SK-N-SH (cell line): ENCODE measurements around the gene STT3B. TPM values are rescaled to one million over a fixed set of nuclear protein-coding genes. Genes with fewer than 3 reads are reported as not detected.

Experiments used
- CTCF ChIA-PET: fragments of 300-600, 350-600 bp; formaldehyde crosslinking; extraction: SDS; loops from one replicate; lab custom pipeline; 2021; lab: Yijun Ruan, JAX
- POLR2A ChIA-PET: fragments of 350-600 bp; sonication (Branson Sonifier 250); formaldehyde crosslinking; extraction: SDS; loops from one replicate; lab custom pipeline; 2020; ENCODE audit warnings: antibody characterized with exemption, inconsistent platforms; lab: Yijun Ruan, JAX
- DNase-seq: peaks from one replicate; pipeline ENCODE4 v3.0.0; 2012
- H2AFZ ChIP-seq: fragments of 200-600 bp; sonication (generic); 2 replicates; pipeline ENCODE4 v1.8.1; 2016; ENCODE audit warnings: antibody characterized with exemption, mild to moderate bottlenecking, low read depth
- H3F3A ChIP-seq: fragments of 200-600 bp; sonication (generic); replicated peaks from 2 replicates; pipeline ENCODE3; 2016; ENCODE audit warnings: antibody characterized with exemption, mild to moderate bottlenecking; ENCODE audit not compliant: insufficient read depth
- H3K27ac ChIP-seq, 2 experiments: fragments of 200-500 bp in 1 of 2; fragments of 200-600 bp in 1 of 2; sonication (Bioruptor generic) in 1 of 2; sonication (generic), shearing (Covaris generic) in 1 of 2; 2 replicates each; pipeline versions ENCODE4 v1.5.1 to v1.6.1; 2014 to 2016; ENCODE audit warnings: low read depth in 2 of 2, inconsistent platforms in 1 of 2, low read length in 1 of 2, mild to moderate bottlenecking in 1 of 2, mixed read lengths in 1 of 2
- H3K27me3 ChIP-seq: fragments of 200-600 bp; sonication (generic), shearing (Covaris generic); 2 replicates; pipeline ENCODE4 v1.6.1; 2016; ENCODE audit warnings: mixed run types; ENCODE audit not compliant: insufficient read depth
- H3K36me3 ChIP-seq, 2 experiments: fragments of 200-500 bp in 1 of 2; fragments of 200-600 bp in 1 of 2; sonication (Bioruptor generic) in 1 of 2; sonication (generic) in 1 of 2; replicated peaks in 1 of 2; 2 replicates each; pipeline versions ENCODE3 to v1.5.1; 2014 to 2016; ENCODE audit warnings: low read length in 1 of 2, mild to moderate bottlenecking in 1 of 2; ENCODE audit not compliant: insufficient read depth in 2 of 2, control insufficient read depth in 1 of 2
- H3K4me1 ChIP-seq, 2 experiments: fragments of 200-500 bp in 1 of 2; fragments of 200-600 bp in 1 of 2; sonication (Bioruptor generic) in 1 of 2; sonication (generic), shearing (Covaris generic) in 1 of 2; 2 replicates each; pipeline versions ENCODE4 v1.5.1 to v1.6.1; 2014 to 2016; ENCODE audit warnings: low read depth in 1 of 2, low read length in 1 of 2, mixed run types in 1 of 2; ENCODE audit not compliant: insufficient read depth in 2 of 2, control insufficient read depth in 1 of 2
- H3K4me2 ChIP-seq: fragments of 200-600 bp; sonication (generic), shearing (Covaris generic); 2 replicates; pipeline ENCODE4 v1.6.1; 2017; ENCODE audit warnings: mixed run types
- H3K4me3 ChIP-seq, 2 experiments: fragments of 200-500 bp in 1 of 2; fragments of 200-600 bp in 1 of 2; sonication (Bioruptor generic) in 1 of 2; sonication (generic), shearing (Covaris generic) in 1 of 2; 2 replicates each; pipeline versions ENCODE4 v1.5.1 to v1.8.1; 2014 to 2016; ENCODE audit warnings: low read depth in 2 of 2, inconsistent platforms in 1 of 2, low read length in 1 of 2, mild to moderate bottlenecking in 1 of 2, mixed read lengths in 1 of 2, moderate library complexity in 1 of 2
- H3K79me2 ChIP-seq: fragments of 200-600 bp; sonication (generic); 2 replicates; pipeline ENCODE4 v1.8.1; 2017; ENCODE audit warnings: mild to moderate bottlenecking; ENCODE audit not compliant: insufficient read depth
- H3K9ac ChIP-seq: fragments of 200-600 bp; sonication (generic); 2 replicates; pipeline ENCODE4 v1.6.1; 2017; ENCODE audit warnings: mixed run types
- H3K9me2 ChIP-seq: fragments of 200-600 bp; sonication (generic); 2 replicates; pipeline ENCODE4 v1.6.1; 2017; ENCODE audit warnings: mixed run types
- H3K9me3 ChIP-seq: fragments of 200-600 bp; sonication (generic); 2 replicates; pipeline ENCODE4 v1.6.1; 2017; ENCODE audit warnings: mixed run types, mild to moderate bottlenecking, moderate library complexity
- H4K20me1 ChIP-seq: fragments of 200-600 bp; sonication (generic); 2 replicates; pipeline ENCODE4 v1.6.1; 2017; ENCODE audit warnings: mild to moderate bottlenecking, mixed run types; ENCODE audit not compliant: insufficient read depth
- FOSL2 ChIP-seq: IDR thresholded peaks from 2 replicates; pipeline ENCODE4 v1.4.0; 2012; ENCODE audit warnings: low read depth, mild to moderate bottlenecking, moderate library complexity, borderline replicate concordance
- FOXM1 ChIP-seq: IDR thresholded peaks from 2 replicates; pipeline ENCODE4 v1.4.0; 2012; ENCODE audit warnings: low read depth, mild to moderate bottlenecking
- GABPA ChIP-seq: IDR thresholded peaks from 2 replicates; pipeline ENCODE4 v1.4.0; 2012; ENCODE audit warnings: low read depth, mild to moderate bottlenecking
- GATA2 ChIP-seq: sonication (generic); formaldehyde crosslinking; IDR thresholded peaks from 2 replicates; pipeline ENCODE4 v1.5.0; 2020; ENCODE audit warnings: mild to moderate bottlenecking, missing genetic modification reagents
- MEF2A ChIP-seq: IDR thresholded peaks from 2 replicates; pipeline ENCODE4 v1.4.0; 2012; ENCODE audit warnings: low read depth, borderline replicate concordance
- NFIC ChIP-seq: IDR thresholded peaks from 2 replicates; pipeline ENCODE4 v1.4.0; 2012; ENCODE audit warnings: borderline replicate concordance
- NRF1 ChIP-seq: IDR thresholded peaks from 2 replicates; pipeline ENCODE4 v1.6.1; 2012; ENCODE audit warnings: low read depth, mild to moderate bottlenecking, low read length
- POLR2AphosphoS5 ChIP-seq: IDR thresholded peaks from 2 replicates; pipeline ENCODE4 v1.6.1; 2012; ENCODE audit warnings: low read depth, low read length
- RCOR1 ChIP-seq: fragments of 150-350 bp; IDR thresholded peaks from 2 replicates; pipeline ENCODE4 v1.6.1; 2017; ENCODE audit warnings: antibody characterized with exemption, low read length
- RXRA ChIP-seq: IDR thresholded peaks from 2 replicates; pipeline ENCODE4 v1.4.0; 2012; ENCODE audit warnings: low read depth, mild to moderate bottlenecking, borderline replicate concordance
- SIN3A ChIP-seq: IDR thresholded peaks from 2 replicates; pipeline ENCODE4 v1.6.1; 2012; ENCODE audit warnings: low read depth, mild to moderate bottlenecking, low read length, moderate library complexity, borderline replicate concordance
- SMC3 ChIP-seq: IDR thresholded peaks from 2 replicates; pipeline ENCODE4 v1.6.1; 2012; ENCODE audit warnings: low read depth, low read length, improper control_type of control experiment
- TAF1 ChIP-seq: IDR thresholded peaks from 2 replicates; pipeline ENCODE4 v1.6.1; 2012; ENCODE audit warnings: low read depth, mild to moderate bottlenecking, low read length, moderate library complexity, borderline replicate concordance
- YY1 ChIP-seq: IDR thresholded peaks from 2 replicates; pipeline ENCODE4 v1.4.0; 2012; ENCODE audit warnings: low read depth, mild to moderate bottlenecking
- whole genome bisulfite sequencing: methylation state at CpG from one replicate; pipeline ENCODE4 v1.1.6; 2017; ENCODE audit warnings: low lambda C conversion rate; 5-methylcytosine and 5-hydroxymethylcytosine counted together
- polyA plus RNA-seq, 3 experiments: library from polyadenylated mRNA; depleted of rRNA; stranded (reverse); fragments of >200 nt; gene quantifications; 2 replicates each; pipeline ENCODE4 v1.2.3, GENCODE V29; 2012
- TF ChIP-seq, protein P1 (sequence below): fragments of 200-600 bp; sonication (generic); IDR thresholded peaks from 2 replicates; pipeline ENCODE4 v1.6.1; 2017; ENCODE audit warnings: antibody characterized with exemption, mild to moderate bottlenecking, moderate library complexity
- TF ChIP-seq, protein P2 (sequence below): IDR thresholded peaks from 2 replicates; pipeline ENCODE4 v1.4.0; 2012; ENCODE audit warnings: low read depth
- TF ChIP-seq, protein P3 (sequence below): IDR thresholded peaks from 2 replicates; pipeline ENCODE4 v1.6.1; 2012; ENCODE audit warnings: mild to moderate bottlenecking, low read depth, low read length, moderate library complexity
- TF ChIP-seq, protein P4 (sequence below): fragments of 150-350 bp; IDR thresholded peaks from 2 replicates; pipeline ENCODE4 v1.6.1; 2017; ENCODE audit warnings: antibody characterized with exemption, low read length, low read depth, borderline replicate concordance

Gene STT3B
- polyA plus RNA-seq, 1 of the 3 experiments (the other 2 are of a cell fraction) = 27.9 TPM

DNA sequence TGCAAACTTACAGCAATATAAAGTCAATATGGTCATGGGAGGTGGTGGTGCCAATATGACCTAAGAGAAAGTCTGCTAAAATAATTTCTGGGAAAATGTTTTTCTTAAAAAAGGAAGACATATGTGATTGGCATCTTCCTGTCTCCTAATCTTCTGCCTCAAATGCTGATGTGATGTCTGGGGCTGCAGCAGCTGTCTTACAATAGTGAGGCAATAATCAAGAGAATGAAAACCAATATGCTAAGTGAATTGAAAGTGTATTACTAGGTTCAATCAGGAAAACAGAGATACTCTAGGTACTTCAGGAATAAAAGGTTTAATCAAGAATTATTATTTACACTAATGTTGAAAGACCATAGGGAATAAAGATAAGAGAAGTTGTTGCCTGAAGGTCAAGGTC is 7.2 kb upstream of the STT3B start:
- Histone ChIP-seq H3K4me1 (no peaks in the 10 kb centered on the region; a peak in 2 of 4 replicates), H3K9me2 (no peaks in the 10 kb centered on the region), H3K36me3 (no peaks in the 10 kb centered on the region), H3K27me3 (no peaks in the 10 kb centered on the region), H3K27ac (no peak overlapping the region), H3K9me3 (no peaks in the 10 kb centered on the region), H4K20me1 (no peaks in the 10 kb centered on the region), H2AFZ (no peak overlapping the region), H3F3A (no peaks in the 10 kb centered on the region), H3K79me2 (no peaks in the 10 kb centered on the region), H3K4me3 (no peak overlapping the region), H3K4me2 (no peak overlapping the region), H3K9ac (no peak overlapping the region)
- TF ChIP-seq, protein P1, sequence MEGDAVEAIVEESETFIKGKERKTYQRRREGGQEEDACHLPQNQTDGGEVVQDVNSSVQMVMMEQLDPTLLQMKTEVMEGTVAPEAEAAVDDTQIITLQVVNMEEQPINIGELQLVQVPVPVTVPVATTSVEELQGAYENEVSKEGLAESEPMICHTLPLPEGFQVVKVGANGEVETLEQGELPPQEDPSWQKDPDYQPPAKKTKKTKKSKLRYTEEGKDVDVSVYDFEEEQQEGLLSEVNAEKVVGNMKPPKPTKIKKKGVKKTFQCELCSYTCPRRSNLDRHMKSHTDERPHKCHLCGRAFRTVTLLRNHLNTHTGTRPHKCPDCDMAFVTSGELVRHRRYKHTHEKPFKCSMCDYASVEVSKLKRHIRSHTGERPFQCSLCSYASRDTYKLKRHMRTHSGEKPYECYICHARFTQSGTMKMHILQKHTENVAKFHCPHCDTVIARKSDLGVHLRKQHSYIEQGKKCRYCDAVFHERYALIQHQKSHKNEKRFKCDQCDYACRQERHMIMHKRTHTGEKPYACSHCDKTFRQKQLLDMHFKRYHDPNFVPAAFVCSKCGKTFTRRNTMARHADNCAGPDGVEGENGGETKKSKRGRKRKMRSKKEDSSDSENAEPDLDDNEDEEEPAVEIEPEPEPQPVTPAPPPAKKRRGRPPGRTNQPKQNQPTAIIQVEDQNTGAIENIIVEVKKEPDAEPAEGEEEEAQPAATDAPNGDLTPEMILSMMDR = no peak
- TF ChIP-seq FOXM1 = no peak
- ChIA-PET POLR2A (no interaction called here), CTCF (no interaction called here)
- DNase-seq = no peak

DNA sequence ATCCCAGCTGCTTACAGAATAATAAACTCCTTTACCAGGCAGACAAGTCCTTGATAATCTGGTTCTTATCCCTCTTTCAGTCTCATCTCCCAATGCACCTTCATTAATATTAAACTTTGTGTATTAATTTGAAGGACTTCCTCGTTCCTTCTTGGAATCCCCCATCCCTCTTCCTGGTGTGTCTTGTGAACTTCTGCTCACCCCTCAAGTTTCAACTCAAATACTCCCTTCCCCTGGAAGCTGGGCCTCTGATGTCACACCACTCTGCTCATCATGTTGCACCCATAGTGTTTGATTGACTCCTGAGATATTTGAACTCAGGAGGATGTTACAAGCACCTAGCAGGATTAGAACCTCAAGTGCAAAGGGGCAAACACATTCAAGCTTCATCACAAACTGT is 3.3 kb upstream of the STT3B start:
- Histone ChIP-seq H3F3A (peaks cover 3% of the 10 kb centered on the region), H3K36me3 (no peaks in the 10 kb centered on the region), H3K27ac (no peak overlapping the region), H3K4me1 (peaks cover 3 to 5% of the 10 kb centered on the region in 2 experiments; a peak in 1 of 4 replicates), H2AFZ (no peak overlapping the region), H3K79me2 (peaks cover 18% of the 10 kb centered on the region), H3K27me3 (no peaks in the 10 kb centered on the region), H4K20me1 (peaks cover 10% of the 10 kb centered on the region), H3K4me3 (no peak overlapping the region), H3K9me3 (no peaks in the 10 kb centered on the region), H3K4me2 (no peak overlapping the region), H3K9me2 (no peaks in the 10 kb centered on the region), H3K9ac (no peak overlapping the region)
- no peak for DNase-seq
- CTCF ChIA-PET = interaction anchor here (0.6 kb wide), 1 partner anchor 22 kb away, joined by 3 read pairs; no protein-coding TSS in a partner anchor
- TF ChIP-seq POLR2AphosphoS5 = no peak
- no peak for TF ChIP-seq FOSL2
- TF ChIP-seq, protein P2, sequence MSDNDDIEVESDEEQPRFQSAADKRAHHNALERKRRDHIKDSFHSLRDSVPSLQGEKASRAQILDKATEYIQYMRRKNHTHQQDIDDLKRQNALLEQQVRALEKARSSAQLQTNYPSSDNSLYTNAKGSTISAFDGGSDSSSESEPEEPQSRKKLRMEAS = no peak
- TF ChIP-seq MEF2A = no peak
- TF ChIP-seq, protein P3, sequence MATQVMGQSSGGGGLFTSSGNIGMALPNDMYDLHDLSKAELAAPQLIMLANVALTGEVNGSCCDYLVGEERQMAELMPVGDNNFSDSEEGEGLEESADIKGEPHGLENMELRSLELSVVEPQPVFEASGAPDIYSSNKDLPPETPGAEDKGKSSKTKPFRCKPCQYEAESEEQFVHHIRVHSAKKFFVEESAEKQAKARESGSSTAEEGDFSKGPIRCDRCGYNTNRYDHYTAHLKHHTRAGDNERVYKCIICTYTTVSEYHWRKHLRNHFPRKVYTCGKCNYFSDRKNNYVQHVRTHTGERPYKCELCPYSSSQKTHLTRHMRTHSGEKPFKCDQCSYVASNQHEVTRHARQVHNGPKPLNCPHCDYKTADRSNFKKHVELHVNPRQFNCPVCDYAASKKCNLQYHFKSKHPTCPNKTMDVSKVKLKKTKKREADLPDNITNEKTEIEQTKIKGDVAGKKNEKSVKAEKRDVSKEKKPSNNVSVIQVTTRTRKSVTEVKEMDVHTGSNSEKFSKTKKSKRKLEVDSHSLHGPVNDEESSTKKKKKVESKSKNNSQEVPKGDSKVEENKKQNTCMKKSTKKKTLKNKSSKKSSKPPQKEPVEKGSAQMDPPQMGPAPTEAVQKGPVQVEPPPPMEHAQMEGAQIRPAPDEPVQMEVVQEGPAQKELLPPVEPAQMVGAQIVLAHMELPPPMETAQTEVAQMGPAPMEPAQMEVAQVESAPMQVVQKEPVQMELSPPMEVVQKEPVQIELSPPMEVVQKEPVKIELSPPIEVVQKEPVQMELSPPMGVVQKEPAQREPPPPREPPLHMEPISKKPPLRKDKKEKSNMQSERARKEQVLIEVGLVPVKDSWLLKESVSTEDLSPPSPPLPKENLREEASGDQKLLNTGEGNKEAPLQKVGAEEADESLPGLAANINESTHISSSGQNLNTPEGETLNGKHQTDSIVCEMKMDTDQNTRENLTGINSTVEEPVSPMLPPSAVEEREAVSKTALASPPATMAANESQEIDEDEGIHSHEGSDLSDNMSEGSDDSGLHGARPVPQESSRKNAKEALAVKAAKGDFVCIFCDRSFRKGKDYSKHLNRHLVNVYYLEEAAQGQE = no peak
- no peak for TF ChIP-seq YY1
- TF ChIP-seq GABPA = no peak
- TF ChIP-seq GATA2 (CRISPR knock-in tag) = no peak
- TF ChIP-seq FOXM1 = no peak
- no peak for TF ChIP-seq TAF1
- TF ChIP-seq, protein P4, sequence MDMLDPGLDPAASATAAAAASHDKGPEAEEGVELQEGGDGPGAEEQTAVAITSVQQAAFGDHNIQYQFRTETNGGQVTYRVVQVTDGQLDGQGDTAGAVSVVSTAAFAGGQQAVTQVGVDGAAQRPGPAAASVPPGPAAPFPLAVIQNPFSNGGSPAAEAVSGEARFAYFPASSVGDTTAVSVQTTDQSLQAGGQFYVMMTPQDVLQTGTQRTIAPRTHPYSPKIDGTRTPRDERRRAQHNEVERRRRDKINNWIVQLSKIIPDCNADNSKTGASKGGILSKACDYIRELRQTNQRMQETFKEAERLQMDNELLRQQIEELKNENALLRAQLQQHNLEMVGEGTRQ = no peak
- TF ChIP-seq RCOR1 = no peak
- no peak for TF ChIP-seq SMC3
- TF ChIP-seq, protein P1 = no peak
- no peak for TF ChIP-seq NFIC
- no peak for TF ChIP-seq NRF1
- TF ChIP-seq SIN3A = no peak
- no peak for TF ChIP-seq RXRA
- WGBS = 3% methylated on average over 1 of the region's 1 CpG
- POLR2A ChIA-PET = no interaction called here
